ENCODE data around the gene YBX2.

YBX2 gene

GRCh38 chr17:7304179-7304578 is 9.7 kb upstream of the YBX2 start:
- DNase-seq (ENCODE audit: low read depth in 3 of 3): no peak

GRCh38 chr17:7296189-7296861 is 1.9 kb upstream of the YBX2 start:
- DNase-seq (ENCODE audit: low read depth in 3 of 3): peak in 1 of 3 experiments; percentile 44

DNA sequence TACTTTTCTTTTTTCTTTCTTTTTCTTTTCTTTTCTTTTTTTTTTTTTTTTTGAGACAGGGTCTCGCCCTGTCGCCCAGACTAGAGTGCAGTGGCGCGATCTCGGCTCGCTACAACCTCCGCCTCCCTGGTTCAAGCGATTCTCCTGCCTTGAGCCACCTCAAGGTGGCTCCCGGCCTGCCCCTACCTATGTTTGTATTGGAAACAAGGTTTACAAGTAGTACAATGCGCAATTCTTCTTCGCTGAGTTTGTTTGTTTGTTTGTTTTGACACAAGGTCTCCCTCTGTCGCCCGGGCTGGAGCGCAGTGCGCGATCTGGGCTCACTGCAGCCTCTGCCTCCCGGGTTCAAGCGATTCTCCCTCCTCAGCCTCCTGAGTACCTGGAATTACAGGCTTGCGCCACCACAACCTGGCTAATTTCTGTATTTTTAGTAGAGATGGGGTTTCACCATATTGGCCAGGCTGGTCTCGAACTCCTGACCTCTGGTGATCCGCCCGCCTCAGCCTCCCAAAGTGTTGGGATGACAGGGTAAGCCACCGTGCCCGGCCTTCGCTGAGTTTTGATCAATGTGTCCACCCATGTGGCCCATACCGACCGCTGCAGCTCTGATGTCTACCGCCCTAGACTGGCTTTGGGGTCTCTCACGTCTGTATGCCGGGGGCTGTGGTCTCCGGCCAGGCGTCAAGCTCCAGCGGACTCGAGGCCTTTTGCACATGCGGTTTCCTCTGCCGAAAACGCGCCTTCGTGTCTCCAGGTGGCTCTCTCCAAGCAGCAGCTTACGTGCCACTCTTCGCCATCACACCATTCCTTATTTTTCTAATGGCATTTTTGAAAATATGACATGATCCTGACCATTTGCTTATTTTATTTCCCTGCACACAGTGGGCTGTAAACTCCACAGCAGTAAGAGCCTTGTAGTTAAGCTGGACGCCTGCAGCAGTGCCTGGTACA is 1.1 kb upstream of the YBX2 start:
- no peak for DNase-seq (ENCODE audit: low read depth in 3 of 3)

DNA sequence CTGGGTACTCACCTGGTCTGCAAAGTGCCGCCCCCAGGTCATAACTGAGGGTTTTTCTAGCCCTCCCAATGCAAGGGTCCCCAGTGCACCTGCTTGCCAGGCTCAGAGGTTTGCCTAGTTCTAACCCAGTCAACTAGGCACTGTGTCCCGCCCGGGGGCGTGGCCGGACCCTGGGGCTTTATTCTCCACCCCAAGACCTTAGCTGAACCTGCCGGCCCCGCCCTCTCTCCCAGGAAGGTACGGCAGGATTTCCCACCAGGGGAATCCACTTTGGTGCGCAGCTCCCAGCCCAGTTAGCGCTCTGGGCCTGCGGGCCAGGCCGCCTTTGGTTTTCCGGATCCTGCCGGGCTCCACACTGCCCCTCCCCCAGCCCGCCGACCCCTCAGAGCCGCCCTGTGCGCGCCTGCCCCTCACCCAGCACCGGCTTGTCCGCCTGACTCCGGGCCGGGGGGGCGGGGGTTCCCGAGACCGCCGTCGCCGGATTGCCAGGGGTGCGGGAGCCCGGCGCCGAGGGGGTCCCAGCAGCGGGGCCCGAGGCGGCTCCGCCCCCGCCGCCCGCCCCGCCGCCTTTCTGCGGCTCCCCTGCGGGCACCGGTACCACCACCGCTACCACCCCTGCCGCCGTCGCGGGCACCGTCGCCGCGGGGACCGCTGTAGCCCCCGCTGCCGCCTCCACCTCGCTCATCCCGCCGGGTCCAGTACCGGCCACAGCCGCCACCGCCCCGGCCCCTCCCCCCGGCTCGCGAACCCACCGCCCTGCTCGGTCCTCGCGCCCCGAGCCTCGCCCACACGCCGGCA is 424 bp downstream of the YBX2 start:
- no peak for DNase-seq (ENCODE audit: low read depth in 3 of 3)

DNA sequence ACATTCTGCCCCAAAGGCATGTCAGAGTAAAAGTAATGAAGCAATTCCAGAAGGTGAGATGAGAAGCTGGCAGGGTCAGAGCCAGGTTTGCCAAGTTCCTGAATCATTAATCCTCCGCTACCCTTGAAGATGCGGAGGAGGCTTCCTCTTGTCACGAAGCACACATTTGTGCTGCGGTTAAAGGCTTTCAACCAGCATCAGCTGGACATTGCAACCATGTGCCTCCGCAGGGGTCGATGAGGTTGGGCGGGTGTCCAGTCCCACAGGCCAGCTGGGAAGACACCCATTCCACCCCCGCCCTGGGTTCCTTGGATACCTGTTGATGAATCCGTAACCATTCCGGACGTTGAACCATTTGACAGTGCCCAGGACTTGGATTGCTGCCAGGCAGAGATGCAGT is 1.3 kb downstream of the YBX2 start:
- DNase-seq (ENCODE audit: low read depth in 3 of 3): no peak

DNA sequence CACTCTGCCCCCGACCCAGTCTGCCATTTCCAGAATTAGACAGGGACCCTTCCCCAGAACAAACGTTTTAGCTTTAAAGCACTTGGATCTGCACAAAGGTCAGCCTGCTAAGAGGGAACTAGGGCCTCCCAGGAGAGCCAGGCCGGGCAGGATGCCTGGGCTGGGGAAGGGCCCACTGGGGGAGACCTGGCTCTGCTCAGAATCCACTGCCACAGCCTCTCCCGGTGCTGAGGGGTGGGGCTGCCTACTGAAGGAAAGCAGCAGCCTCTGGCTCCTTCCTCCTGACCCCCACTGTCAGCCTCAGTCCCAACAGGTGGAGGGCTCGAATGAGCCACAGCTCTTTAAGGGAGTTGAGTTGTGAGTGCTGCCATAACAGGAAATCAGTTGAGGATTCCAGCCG is 1.7 kb downstream of the YBX2 start:
- DNase-seq (ENCODE audit: low read depth in 3 of 3): no peak

GRCh38 chr17:7292194-7292593 is 2.2 kb downstream of the YBX2 start:
- no peak for DNase-seq (ENCODE audit: low read depth in 3 of 3)

DNA sequence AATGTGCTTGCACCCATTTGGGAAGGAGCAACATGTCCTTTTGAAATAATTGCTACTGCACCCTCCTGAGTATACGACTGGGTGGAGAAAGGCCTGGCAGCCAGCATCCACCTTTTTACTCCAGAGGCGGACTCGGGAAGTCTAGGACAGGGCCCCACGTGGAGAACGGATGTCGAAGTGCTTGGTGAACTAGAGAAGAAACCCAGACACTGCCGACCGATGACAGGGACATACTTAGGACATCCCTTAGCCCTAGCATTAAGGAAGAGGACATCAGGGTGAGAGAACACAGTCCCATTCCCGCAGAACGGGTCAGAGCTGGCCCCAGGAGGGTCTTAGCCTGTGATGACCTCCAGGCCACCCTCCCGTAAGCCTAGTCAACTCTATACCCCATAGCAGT is 3.8 kb downstream of the YBX2 start:
- DNase-seq (ENCODE audit: low read depth in 3 of 3): no peak

GRCh38 chr17:7290166-7290565 is 4.3 kb downstream of the YBX2 start:
- no peak for DNase-seq (ENCODE audit: low read depth in 3 of 3)

DNA sequence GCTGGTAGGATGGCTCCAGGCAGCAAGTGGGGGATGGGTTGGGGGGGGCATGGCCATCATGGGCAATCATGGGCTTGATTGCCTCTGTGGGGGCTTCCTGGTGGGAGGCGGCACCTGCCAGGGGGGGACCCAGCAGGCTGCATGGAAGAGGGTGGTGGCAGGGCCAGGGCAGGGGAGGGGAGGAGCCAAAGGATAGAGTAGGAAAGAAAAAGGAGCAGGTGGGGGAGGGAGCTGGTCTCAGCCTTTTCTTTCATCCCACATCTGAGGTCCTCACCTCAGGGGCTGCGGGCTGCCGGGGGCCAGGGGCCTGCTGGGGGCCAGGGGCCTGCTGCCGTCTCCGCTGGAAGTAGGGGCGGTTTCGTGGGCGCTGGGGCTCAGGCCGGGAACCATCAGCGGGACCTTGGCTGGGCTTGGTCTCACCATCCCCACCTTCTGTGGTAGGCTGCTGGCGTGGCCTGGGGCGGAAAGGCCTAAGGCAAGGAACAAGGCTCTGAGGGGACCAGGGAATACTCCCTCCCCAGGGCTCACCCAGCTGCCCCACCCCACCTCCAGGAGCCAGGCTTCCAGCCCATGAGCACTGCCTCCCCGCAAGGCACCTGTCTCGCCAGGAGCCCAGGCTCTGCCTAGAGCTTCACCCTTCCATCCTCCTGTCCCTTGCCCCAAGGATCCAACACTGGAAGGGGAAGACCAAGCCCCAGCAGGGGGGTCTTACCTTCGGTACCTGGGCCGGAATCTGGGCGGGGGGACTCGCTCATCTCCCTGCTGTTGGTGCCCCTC is 5.0 kb downstream of the YBX2 start:
- DNase-seq (ENCODE audit: low read depth in 3 of 3): no peak

- DNase-seq (ENCODE audit: low read depth in 3 of 3): no peak
Observed at GRCh38 chr17:7285679-7286078, 8.8 kb downstream of the YBX2 start.

DNA sequence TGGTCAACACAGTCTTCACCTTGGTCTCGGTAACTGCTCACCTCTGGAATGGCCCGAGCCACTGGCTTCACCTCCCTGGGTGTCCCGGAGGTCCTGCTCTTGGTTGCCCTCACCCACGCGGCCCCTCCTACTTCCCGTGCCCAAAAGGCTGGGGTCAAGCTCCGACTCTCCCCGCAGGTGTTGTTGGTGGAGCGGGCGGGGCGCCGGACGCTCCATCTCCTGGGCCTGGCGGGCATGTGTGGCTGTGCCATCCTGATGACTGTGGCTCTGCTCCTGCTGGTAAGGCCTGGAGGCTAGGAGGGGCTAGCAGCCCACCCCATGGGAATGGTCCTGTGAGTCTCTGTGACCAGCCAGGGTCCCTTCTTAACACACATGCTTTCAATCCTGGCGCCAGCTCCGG is 9.5 kb downstream of the YBX2 start:
- DNase-seq (ENCODE audit: low read depth in 3 of 3): no peak

- DNase-seq (ENCODE audit: low read depth in 3 of 3): no peak
Observed at GRCh38 chr17:7283471-7284216, 10.8 kb downstream of the YBX2 start.

DNA sequence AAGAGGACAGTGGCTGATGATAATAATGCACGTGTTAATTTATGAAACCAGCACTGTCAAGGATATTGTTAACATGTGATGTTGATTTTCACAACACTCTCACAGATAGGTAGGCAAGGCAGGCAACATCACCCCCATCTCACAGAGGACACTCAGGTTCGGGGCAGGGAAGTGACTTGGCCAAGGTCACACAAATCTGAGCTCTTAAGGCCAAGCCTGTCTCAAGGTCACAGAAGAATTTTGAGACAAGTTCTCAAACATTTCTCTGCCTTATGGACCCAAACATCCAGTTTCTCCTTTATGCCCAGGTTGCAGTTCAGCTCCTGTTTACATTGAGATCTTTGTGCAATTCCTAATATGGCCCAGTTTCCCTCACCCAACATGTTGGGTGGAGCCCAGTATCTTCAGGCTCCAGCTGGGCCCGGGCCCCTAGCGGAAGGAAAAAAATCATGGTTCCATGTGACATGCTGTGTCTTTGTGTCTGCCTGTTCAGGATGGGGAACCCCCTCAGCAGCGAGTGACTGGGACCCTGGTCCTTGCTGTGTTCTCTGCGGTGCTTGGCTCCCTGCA is 11.6 kb downstream of the YBX2 start:
- no peak for DNase-seq (ENCODE audit: low read depth in 3 of 3)

GRCh38 chr17:7281953-7282751 is 12.3 kb downstream of the YBX2 start:
- DNase-seq (ENCODE audit: low read depth in 3 of 3): no peak

GRCh38 chr17:7281074-7281952 is 13.1 kb downstream of the YBX2 start, which contains the start of gene SLC2A4:
TSS of gene SLC2A4 (plus strand) at chr17:7281718. CDS start at chr17:7281935, 217 bp downstream.
- peak; percentile 81 to 85 (median 82) for DNase-seq (ENCODE audit: low read depth in 3 of 3)

- peak; percentile 71 to 78 (median 71) for DNase-seq (ENCODE audit: low read depth in 3 of 3)
Observed at GRCh38 chr17:7280519-7281073, 13.8 kb downstream of the YBX2 start.

- DNase-seq (ENCODE audit: low read depth in 3 of 3): no peak
Observed at GRCh38 chr17:7279448-7279847, 15.0 kb downstream of the YBX2 start.
